Fibroblast of skin of left biceps (primary cell): Measurements from ENCODE around the gene NUMA1.

Source experiments
- DNase-seq, 2 experiments: peaks; one replicate each; pipeline ENCODE4 v3.0.0-alpha.2; 2013; ENCODE audit warnings: low read depth in 2 of 2

NUMA1 gene

DNA sequence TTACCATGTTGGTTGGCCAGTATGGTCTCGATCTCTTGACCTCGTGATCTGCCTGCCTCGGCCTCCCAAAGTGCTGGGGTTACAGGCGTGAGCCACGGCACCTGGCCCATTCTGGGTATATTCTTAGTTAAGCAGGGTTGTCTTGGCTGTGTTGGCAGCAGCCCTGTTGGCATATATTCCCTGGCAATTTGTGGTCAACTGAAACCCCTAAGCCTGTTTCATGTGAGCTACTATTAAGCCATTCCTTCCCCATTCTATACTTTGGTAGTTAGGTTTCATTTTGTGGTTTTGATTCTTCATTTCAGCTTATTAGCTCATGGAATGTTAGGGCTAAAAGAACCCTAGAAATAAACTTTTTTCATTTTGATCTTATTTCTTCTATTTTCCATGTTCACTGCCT, 103.8 kb downstream of the NUMA1 start:
- no peak for DNase-seq

- DNase-seq: no peak
These were observed 108.7 kb downstream of the NUMA1 start for GRCh38 chr11:71971680-71972079.

- no peak for DNase-seq
These were observed 115.7 kb downstream of the NUMA1 start for GRCh38 chr11:71964641-71965040.

DNA sequence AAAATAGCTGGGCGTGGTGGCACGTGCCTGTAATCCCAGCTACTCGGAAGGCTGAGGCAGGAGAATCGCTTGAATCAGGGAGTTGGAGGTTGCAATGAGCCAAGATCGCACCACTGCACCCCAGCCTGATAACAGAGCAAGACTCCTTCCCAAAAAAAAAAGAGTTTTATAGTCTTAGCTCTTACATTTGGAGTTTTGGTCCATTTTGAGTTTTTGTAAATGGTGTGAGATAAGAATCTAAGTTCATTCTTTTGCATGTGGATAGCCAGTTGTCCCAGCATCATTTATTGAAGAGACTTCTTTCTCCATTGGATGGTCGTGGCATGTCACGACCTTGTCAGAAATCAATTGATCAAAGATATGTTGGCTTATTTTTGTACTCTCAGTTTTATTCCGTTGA, 116.9 kb downstream of the NUMA1 start:
- no peak for DNase-seq

GRCh38 chr11:71962428-71963038, 117.8 kb downstream of the NUMA1 start:
- DNase-seq: no peak

DNA sequence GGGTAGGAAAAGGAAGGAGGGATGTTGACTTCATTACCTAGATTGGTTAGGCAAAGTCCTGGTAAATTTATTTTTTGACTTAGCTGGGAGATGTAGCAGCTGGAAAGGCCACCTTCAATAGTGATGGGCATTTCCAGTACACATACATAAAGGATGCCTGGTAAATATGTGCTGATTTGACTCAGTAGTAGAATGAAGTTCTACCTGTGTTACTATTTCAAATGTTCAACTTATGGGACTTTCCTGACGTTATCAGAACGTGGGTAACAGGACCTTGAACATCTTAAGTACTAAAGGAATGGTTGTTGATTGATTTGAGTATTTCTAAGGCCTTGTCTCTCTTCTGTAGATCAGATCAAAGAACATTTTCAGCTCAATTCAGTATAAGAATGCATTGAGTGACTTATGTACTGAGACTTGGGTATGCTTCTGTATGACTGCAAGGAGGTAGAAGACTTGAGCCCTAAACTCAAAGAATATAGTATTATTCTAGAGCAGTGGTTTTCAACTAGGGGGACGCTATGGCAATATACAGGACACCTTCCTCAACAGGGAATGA, 124.4 kb downstream of the NUMA1 start:
- no peak for DNase-seq
